IMR-90 (cell line): ENCODE measurements around the gene LRP1B. TPM values are rescaled to one million over a fixed set of nuclear protein-coding genes. Genes with fewer than 3 reads are reported as not detected.

Source experiments
- ATAC-seq: fragments of 200-7000 bp; cut with Tn5 transposase; 2 replicates; pipeline ENCODE4 v1.9.1; 2020; ENCODE audit warnings: low read depth, mild to moderate bottlenecking, moderate library complexity
- BruUV-seq: library from RNA; stranded (reverse); fragments of 400-500 nt; replicated peaks from 2 replicates; lab custom pipeline; 2021; lab: Mats Ljungman, UMichigan
- CTCF ChIA-PET: fragments of 300-600 bp; formaldehyde crosslinking; extraction: SDS; loops from one replicate; lab custom pipeline; 2021; ENCODE audit warnings: antibody characterized with exemption; lab: Yijun Ruan, JAX
- POLR2A ChIA-PET: fragments of 300-600 bp; sonication (Branson Sonifier 250); formaldehyde crosslinking; loops from one replicate; lab custom pipeline; 2022; ENCODE audit warnings: antibody characterized with exemption; ENCODE audit not compliant: unreplicated experiment; lab: Charles Lee
- DNase-seq: peaks from one replicate; pipeline ENCODE4 v3.0.0; 2013
- H2AFZ ChIP-seq: replicated peaks from 2 replicates; pipeline ENCODE3; 2013; ENCODE audit warnings: low read length, mild to moderate bottlenecking; ENCODE audit not compliant: poor library complexity
- H2AK5ac ChIP-seq: 2 replicates; pipeline ENCODE4 v1.6.1; 2013; ENCODE audit warnings: low read depth, low read length, inconsistent platforms
- H2AK9ac ChIP-seq: replicated peaks from 2 replicates; pipeline ENCODE3; 2013; ENCODE audit warnings: mild to moderate bottlenecking, low read depth, low read length, moderate library complexity; ENCODE audit not compliant: poor library complexity
- H2BK120ac ChIP-seq: 2 replicates; pipeline ENCODE4 v1.6.1; 2013; ENCODE audit warnings: low read depth, low read length, inconsistent platforms
- H2BK15ac ChIP-seq: 3 replicates; pipeline ENCODE4 v1.6.1; 2013; ENCODE audit warnings: low read depth, low read length, inconsistent platforms
- H2BK20ac ChIP-seq: 2 replicates; pipeline ENCODE4 v1.6.1; 2013; ENCODE audit warnings: low read depth, mild to moderate bottlenecking, inconsistent platforms, low read length, moderate library complexity
- H2BK5ac ChIP-seq: 2 replicates; pipeline ENCODE4 v1.6.1; 2013; ENCODE audit warnings: mild to moderate bottlenecking, low read depth, low read length, inconsistent platforms; ENCODE audit not compliant: poor library complexity, severe bottlenecking
- H3K14ac ChIP-seq: replicated peaks from 2 replicates; pipeline ENCODE4 v1.6.1; 2013; ENCODE audit warnings: low read depth, low read length, inconsistent platforms
- H3K18ac ChIP-seq: 2 replicates; pipeline ENCODE4 v1.6.1; 2013; ENCODE audit warnings: low read depth, low read length, control low read depth
- H3K23ac ChIP-seq: 2 replicates; pipeline ENCODE4 v1.6.1; 2013; ENCODE audit warnings: low read depth, low read length, inconsistent platforms
- H3K27ac ChIP-seq: 2 replicates; pipeline ENCODE4 v1.5.1; 2013; ENCODE audit warnings: mild to moderate bottlenecking, control low read depth, low read length; ENCODE audit not compliant: insufficient read depth
- H3K27me3 ChIP-seq: 2 replicates; pipeline ENCODE4 v1.6.1; 2013; ENCODE audit warnings: low read length; ENCODE audit not compliant: control insufficient read depth, insufficient read depth
- H3K36me3 ChIP-seq: 2 replicates; pipeline ENCODE4 v1.6.1; 2013; ENCODE audit warnings: low read length, mixed read lengths; ENCODE audit not compliant: control insufficient read depth, insufficient read depth
- H3K4ac ChIP-seq: 2 replicates; pipeline ENCODE4 v1.6.1; 2013; ENCODE audit warnings: low read depth, low read length, inconsistent platforms
- H3K4me1 ChIP-seq: 2 replicates; pipeline ENCODE4 v1.6.1; 2013; ENCODE audit warnings: low read length, mixed read lengths; ENCODE audit not compliant: control insufficient read depth, insufficient read depth
- H3K4me2 ChIP-seq: 2 replicates; pipeline ENCODE4 v1.6.1; 2013; ENCODE audit warnings: low read depth, mild to moderate bottlenecking, control low read depth, low read length, moderate library complexity
- H3K4me3 ChIP-seq: 2 replicates; pipeline ENCODE4 v1.5.1; 2013; ENCODE audit warnings: low read depth, mild to moderate bottlenecking, control low read depth, low read length, moderate library complexity; ENCODE audit not compliant: insufficient read depth
- H3K56ac ChIP-seq: 2 replicates; pipeline ENCODE4 v1.6.1; 2013; ENCODE audit warnings: low read length, inconsistent platforms; ENCODE audit not compliant: insufficient read depth; ENCODE audit errors: extremely low read depth
- H3K79me1 ChIP-seq, 2 experiments: 2 replicates each; pipeline ENCODE4 v1.6.1; 2013; ENCODE audit warnings: low read length in 2 of 2, inconsistent platforms in 1 of 2, low read depth in 1 of 2
- H3K9ac ChIP-seq: 2 replicates; pipeline ENCODE4 v1.6.1; 2013; ENCODE audit warnings: low read depth, low read length, control low read depth
- H3K9me1 ChIP-seq: 2 replicates; pipeline ENCODE4 v1.6.1; 2013; ENCODE audit warnings: low read length, inconsistent platforms; ENCODE audit not compliant: insufficient read depth
- H3K9me3 ChIP-seq: 2 replicates; pipeline ENCODE4 v1.6.1; 2013; ENCODE audit warnings: low read length; ENCODE audit not compliant: control insufficient read depth, insufficient read depth
- H4K20me1 ChIP-seq: 2 replicates; pipeline ENCODE4 v1.6.1; 2013; ENCODE audit warnings: low read length, inconsistent platforms; ENCODE audit not compliant: insufficient read depth
- H4K5ac ChIP-seq: 2 replicates; pipeline ENCODE4 v1.6.1; 2013; ENCODE audit warnings: mild to moderate bottlenecking, low read depth, low read length, control low read depth
- H4K8ac ChIP-seq, 2 experiments: 2 replicates each; pipeline ENCODE4 v1.6.1; 2013; ENCODE audit warnings: low read depth in 2 of 2, low read length in 2 of 2, control low read depth in 1 of 2, inconsistent platforms in 1 of 2
- H4K91ac ChIP-seq: 2 replicates; pipeline ENCODE4 v1.6.1; 2013; ENCODE audit warnings: low read depth, low read length, inconsistent platforms; ENCODE audit not compliant: insufficient read depth
- BHLHE40 ChIP-seq: fragments of 150-350 bp; IDR thresholded peaks from 2 replicates; pipeline ENCODE4 v1.6.1; 2016; ENCODE audit warnings: mild to moderate bottlenecking, low read depth, low read length
- CEBPB ChIP-seq: IDR thresholded peaks from 2 replicates; pipeline ENCODE4 v1.6.1; 2012; ENCODE audit warnings: low read depth, low read length, improper control_type of control experiment
- CHD1 ChIP-seq: IDR thresholded peaks from 2 replicates; pipeline ENCODE4 v1.6.1; 2012; ENCODE audit warnings: low read depth, low read length, improper control_type of control experiment
- FOS ChIP-seq: fragments of 150-350 bp; IDR thresholded peaks from 2 replicates; pipeline ENCODE4 v1.6.1; 2016; ENCODE audit warnings: low read depth, low read length
- MAFK ChIP-seq: IDR thresholded peaks from 2 replicates; pipeline ENCODE4 v1.6.1; 2012; ENCODE audit warnings: low read depth, low read length, improper control_type of control experiment
- MAZ ChIP-seq: IDR thresholded peaks from 2 replicates; pipeline ENCODE4 v1.6.1; 2012; ENCODE audit warnings: low read depth, mild to moderate bottlenecking, low read length, improper control_type of control experiment, moderate library complexity, borderline replicate concordance
- MXI1 ChIP-seq: IDR thresholded peaks from 2 replicates; pipeline ENCODE4 v1.6.1; 2012; ENCODE audit warnings: low read depth, mild to moderate bottlenecking, low read length, moderate library complexity, borderline replicate concordance
- NFE2L2 ChIP-seq: fragments of 150-350 bp; IDR thresholded peaks from 2 replicates; pipeline ENCODE4 v1.6.1; 2016; ENCODE audit warnings: low read depth, mild to moderate bottlenecking, low read length
- POLR2A ChIP-seq: IDR thresholded peaks from 2 replicates; pipeline ENCODE4 v1.6.1; 2012; ENCODE audit warnings: mild to moderate bottlenecking, low read depth, low read length
- RAD21 ChIP-seq: IDR thresholded peaks from 2 replicates; pipeline ENCODE4 v1.6.1; 2012; ENCODE audit warnings: low read length, improper control_type of control experiment
- RCOR1 ChIP-seq: IDR thresholded peaks from 2 replicates; pipeline ENCODE4 v1.6.1; 2012; ENCODE audit warnings: mild to moderate bottlenecking, low read length, improper control_type of control experiment; ENCODE audit not compliant: insufficient replicate concordance
- RFX5 ChIP-seq: IDR thresholded peaks from 2 replicates; pipeline ENCODE4 v1.8.0; 2012; ENCODE audit warnings: low read depth, mild to moderate bottlenecking, low read length, moderate library complexity
- SMC3 ChIP-seq: fragments of 150-350 bp; IDR thresholded peaks from 2 replicates; pipeline ENCODE4 v1.6.1; 2016; ENCODE audit warnings: low read depth, mild to moderate bottlenecking, antibody characterized with exemption, low read length, moderate library complexity
- WGBS, 2 experiments: methylation state at CpG; one replicate each; pipeline versions ENCODE4 v1.1.5 to v1.1.7; 2013; ENCODE audit warnings: missing lambda C conversion rate in 2 of 2; ENCODE audit not compliant: insufficient read length in 1 of 2; ENCODE audit errors: extremely low coverage in 2 of 2; 5-methylcytosine and 5-hydroxymethylcytosine counted together
- dilution Hi-C: fragments of 300-500 bp; cut with HindIII; formaldehyde crosslinking; loops from one replicate; pipeline ENCODE4 v1.14.3; 2018; ENCODE audit warnings: low sequenced_read_pairs; ENCODE audit not compliant: unreplicated experiment
- in situ Hi-C: fragments of 300-500 bp; cut with MboI; formaldehyde crosslinking; loops from 3 replicates; pipeline ENCODE4 v1.14.3; 2019; ENCODE audit warnings: low sequenced_read_pairs, inconsistent platforms, mixed read lengths
- intact Hi-C: fragments of 100-400 bp; cut with micrococcal nuclease; formaldehyde crosslinking; loops from 2 replicates; pipeline ENCODE4 v1.10.0; 2022
- polyA plus RNA-seq, 3 experiments: library from polyadenylated mRNA; depleted of rRNA; stranded (reverse); fragments of >200 nt; gene quantifications; 2 replicates each; pipeline ENCODE4 v1.2.3, GENCODE V29; 2012; ENCODE audit warnings: low replicate concordance in 1 of 3
- total RNA-seq: library from RNA; depleted of rRNA; stranded (reverse); fragments of >200 nt; gene quantifications from 2 replicates; pipeline ENCODE4 v1.2.3, GENCODE V29; 2012
- TF ChIP-seq, protein P1 (sequence below): fragments of 150-350 bp; IDR thresholded peaks from 2 replicates; pipeline ENCODE4 v1.6.1; 2017; ENCODE audit warnings: mild to moderate bottlenecking, antibody characterized with exemption, low read length, low read depth
- TF ChIP-seq, protein P2 (sequence below): conservative IDR thresholded peaks from 2 replicates; pipeline ENCODE4 v1.5.1; 2012; ENCODE audit warnings: mild to moderate bottlenecking, low read depth, low read length, improper control_type of control experiment
- TF ChIP-seq, protein P3 (sequence below): fragments of 150-350 bp; IDR thresholded peaks from 2 replicates; pipeline ENCODE4 v1.6.1; 2016; ENCODE audit warnings: low read depth, mild to moderate bottlenecking, low read length, moderate library complexity, borderline replicate concordance

Gene LRP1B
- total and polyA plus RNA-seq, 2 of the 4 experiments (the other 2 are of a cell fraction), result under 0.01 to 0.02 TPM

DNA sequence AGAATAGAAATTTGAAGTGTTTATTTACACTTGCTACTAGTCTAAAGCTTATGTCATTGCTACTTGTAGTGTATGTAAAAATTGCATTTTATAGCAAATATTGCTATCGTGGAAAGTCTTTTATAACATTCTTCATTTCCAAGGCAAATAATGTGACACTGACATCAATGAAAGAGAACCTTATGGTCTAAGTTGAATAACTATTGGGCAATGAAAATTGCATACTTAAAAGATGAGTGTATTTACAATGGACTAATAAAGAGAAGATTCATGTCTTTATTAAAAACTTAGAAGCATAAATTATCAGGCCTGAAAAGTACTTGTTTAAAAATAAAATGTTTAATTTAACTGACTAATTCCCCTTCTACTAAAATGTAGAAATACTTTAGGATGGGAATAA lies 82.2 kb downstream of the LRP1B start:
- H4K91ac ChIP-seq, result no peak overlapping the region
- POLR2A ChIA-PET, result no interaction called here
- H2BK20ac ChIP-seq, result no peak overlapping the region
- DNase-seq (no peak), ATAC-seq (no peak)
- H3K4me2 ChIP-seq, result no peak overlapping the region
- no peaks in the 10 kb centered on the region for H4K20me1 ChIP-seq
- H2AK9ac ChIP-seq, result no peak overlapping the region
- TF ChIP-seq MAFK (no peak), BHLHE40 (no peak), CHD1 (no peak), RFX5 (no peak), SMC3 (no peak), RCOR1 (no peak), MAZ (no peak), NFE2L2 (no peak), RAD21 (no peak), MXI1 (no peak), POLR2A (no peak), FOS (no peak), CEBPB (no peak)
- TF ChIP-seq, protein P1, sequence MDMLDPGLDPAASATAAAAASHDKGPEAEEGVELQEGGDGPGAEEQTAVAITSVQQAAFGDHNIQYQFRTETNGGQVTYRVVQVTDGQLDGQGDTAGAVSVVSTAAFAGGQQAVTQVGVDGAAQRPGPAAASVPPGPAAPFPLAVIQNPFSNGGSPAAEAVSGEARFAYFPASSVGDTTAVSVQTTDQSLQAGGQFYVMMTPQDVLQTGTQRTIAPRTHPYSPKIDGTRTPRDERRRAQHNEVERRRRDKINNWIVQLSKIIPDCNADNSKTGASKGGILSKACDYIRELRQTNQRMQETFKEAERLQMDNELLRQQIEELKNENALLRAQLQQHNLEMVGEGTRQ, result no peak
- TF ChIP-seq, protein P2, sequence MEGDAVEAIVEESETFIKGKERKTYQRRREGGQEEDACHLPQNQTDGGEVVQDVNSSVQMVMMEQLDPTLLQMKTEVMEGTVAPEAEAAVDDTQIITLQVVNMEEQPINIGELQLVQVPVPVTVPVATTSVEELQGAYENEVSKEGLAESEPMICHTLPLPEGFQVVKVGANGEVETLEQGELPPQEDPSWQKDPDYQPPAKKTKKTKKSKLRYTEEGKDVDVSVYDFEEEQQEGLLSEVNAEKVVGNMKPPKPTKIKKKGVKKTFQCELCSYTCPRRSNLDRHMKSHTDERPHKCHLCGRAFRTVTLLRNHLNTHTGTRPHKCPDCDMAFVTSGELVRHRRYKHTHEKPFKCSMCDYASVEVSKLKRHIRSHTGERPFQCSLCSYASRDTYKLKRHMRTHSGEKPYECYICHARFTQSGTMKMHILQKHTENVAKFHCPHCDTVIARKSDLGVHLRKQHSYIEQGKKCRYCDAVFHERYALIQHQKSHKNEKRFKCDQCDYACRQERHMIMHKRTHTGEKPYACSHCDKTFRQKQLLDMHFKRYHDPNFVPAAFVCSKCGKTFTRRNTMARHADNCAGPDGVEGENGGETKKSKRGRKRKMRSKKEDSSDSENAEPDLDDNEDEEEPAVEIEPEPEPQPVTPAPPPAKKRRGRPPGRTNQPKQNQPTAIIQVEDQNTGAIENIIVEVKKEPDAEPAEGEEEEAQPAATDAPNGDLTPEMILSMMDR, result no peak
- TF ChIP-seq, protein P3, sequence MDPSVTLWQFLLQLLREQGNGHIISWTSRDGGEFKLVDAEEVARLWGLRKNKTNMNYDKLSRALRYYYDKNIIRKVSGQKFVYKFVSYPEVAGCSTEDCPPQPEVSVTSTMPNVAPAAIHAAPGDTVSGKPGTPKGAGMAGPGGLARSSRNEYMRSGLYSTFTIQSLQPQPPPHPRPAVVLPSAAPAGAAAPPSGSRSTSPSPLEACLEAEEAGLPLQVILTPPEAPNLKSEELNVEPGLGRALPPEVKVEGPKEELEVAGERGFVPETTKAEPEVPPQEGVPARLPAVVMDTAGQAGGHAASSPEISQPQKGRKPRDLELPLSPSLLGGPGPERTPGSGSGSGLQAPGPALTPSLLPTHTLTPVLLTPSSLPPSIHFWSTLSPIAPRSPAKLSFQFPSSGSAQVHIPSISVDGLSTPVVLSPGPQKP, result no peak
- in situ Hi-C loops (no loop called here), intact Hi-C loops (no loop called here), dilution Hi-C loops (no loop called here)
- no peak overlapping the region for H3K9ac ChIP-seq
- no CpG with 5 or more reads among the region's 1 CpG for WGBS, 2 experiments
- H2AK5ac ChIP-seq, result no peak overlapping the region
- H2AFZ ChIP-seq, result no peak overlapping the region
- H3K79me1 ChIP-seq, result no peaks in the 10 kb centered on the region
- H3K23ac ChIP-seq, result no peak overlapping the region
- CTCF ChIA-PET, result no interaction called here
- no peak overlapping the region for H4K5ac ChIP-seq
- H3K4ac ChIP-seq, result no peak overlapping the region
- H3K36me3 ChIP-seq, result no peaks in the 10 kb centered on the region
- H3K9me3 ChIP-seq, result no peaks in the 10 kb centered on the region
- no peak overlapping the region for H3K14ac ChIP-seq
- H3K56ac ChIP-seq, result no peak overlapping the region
- H2BK15ac ChIP-seq, result no peak overlapping the region
- no TSS peak for BruUV-seq
- H4K8ac ChIP-seq, result no peak overlapping the region
- no peak overlapping the region for H3K27ac ChIP-seq
- H3K27me3 ChIP-seq, result no peaks in the 10 kb centered on the region
- no peaks in the 10 kb centered on the region for H3K4me1 ChIP-seq
- H2BK5ac ChIP-seq, result no peak overlapping the region
- no peaks in the 10 kb centered on the region for H3K9me1 ChIP-seq
- H2BK120ac ChIP-seq, result no peak overlapping the region
- H3K4me3 ChIP-seq, result no peak overlapping the region
- H3K18ac ChIP-seq, result no peak overlapping the region
